Ishikawa (cell line): ENCODE results near the gene RNF141.

Experiments used
- CEBPB ChIP-seq: IDR thresholded peaks from 2 replicates; pipeline ENCODE4 v1.6.1; 2012
- CREB1 ChIP-seq: IDR thresholded peaks from 2 replicates; pipeline ENCODE4 v1.6.1; 2012; ENCODE audit warnings: low read depth
- EGR1 ChIP-seq: IDR thresholded peaks from 2 replicates; pipeline ENCODE4 v1.6.1; 2012
- EP300 ChIP-seq: IDR thresholded peaks from 2 replicates; pipeline ENCODE4 v1.6.1; 2012; ENCODE audit warnings: borderline replicate concordance
- FOXM1 ChIP-seq: IDR thresholded peaks from 2 replicates; pipeline ENCODE4 v1.6.1; 2012; ENCODE audit warnings: low read depth, borderline replicate concordance
- NFIC ChIP-seq: IDR thresholded peaks from 2 replicates; pipeline ENCODE4 v1.6.1; 2012
- RAD21 ChIP-seq: IDR thresholded peaks from 2 replicates; pipeline ENCODE4 v1.6.1; 2012; ENCODE audit warnings: low read depth
- TAF1 ChIP-seq: IDR thresholded peaks from 2 replicates; pipeline ENCODE4 v1.6.1; 2012; ENCODE audit warnings: low read depth, mild to moderate bottlenecking
- TCF12 ChIP-seq: IDR thresholded peaks from 2 replicates; pipeline ENCODE4 v1.6.1; 2012; ENCODE audit warnings: low read depth
- TEAD4 ChIP-seq: IDR thresholded peaks from 2 replicates; pipeline ENCODE4 v1.6.1; 2012
- YY1 ChIP-seq: IDR thresholded peaks from 2 replicates; pipeline ENCODE4 v1.6.1; 2012; ENCODE audit warnings: low read depth
- ZBTB7A ChIP-seq: IDR thresholded peaks from 2 replicates; pipeline ENCODE4 v1.6.1; 2012; ENCODE audit warnings: low read depth
- TF ChIP-seq, protein P1 (sequence below): IDR thresholded peaks from 2 replicates; pipeline ENCODE4 v1.6.1; 2012
- TF ChIP-seq, protein P2 (sequence below): IDR thresholded peaks from 2 replicates; pipeline ENCODE4 v1.6.1; 2012
- TF ChIP-seq, protein P3 (sequence below): IDR thresholded peaks from 2 replicates; pipeline ENCODE4 v1.6.1; 2012; ENCODE audit warnings: low read depth, mild to moderate bottlenecking

Gene RNF141

GRCh38 chr11:10540915-10541560 lies at the start of gene RNF141:
Gene RNF141 (minus strand): TSS chr11:10541187. CDS start chr11:10534158, 7,029 bp downstream.
- TF ChIP-seq FOXM1 (no peak), EGR1 (0 out of 2 replicates have a peak, but pooled peaks have one; percentile 29), TAF1 (peak; percentile 76; the same call in 1 of the 2 replicates), YY1 (no peak), TCF12 (peak; percentile 46; the same call in 1 of the 2 replicates), RAD21 (peak; percentile 31; the same call in 1 of the 2 replicates), CREB1 (peak; percentile 92)
- TF ChIP-seq, protein P1, sequence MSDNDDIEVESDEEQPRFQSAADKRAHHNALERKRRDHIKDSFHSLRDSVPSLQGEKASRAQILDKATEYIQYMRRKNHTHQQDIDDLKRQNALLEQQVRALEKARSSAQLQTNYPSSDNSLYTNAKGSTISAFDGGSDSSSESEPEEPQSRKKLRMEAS = peak; percentile 57; the same call in 1 of the 2 replicates
- TF ChIP-seq, protein P2, sequence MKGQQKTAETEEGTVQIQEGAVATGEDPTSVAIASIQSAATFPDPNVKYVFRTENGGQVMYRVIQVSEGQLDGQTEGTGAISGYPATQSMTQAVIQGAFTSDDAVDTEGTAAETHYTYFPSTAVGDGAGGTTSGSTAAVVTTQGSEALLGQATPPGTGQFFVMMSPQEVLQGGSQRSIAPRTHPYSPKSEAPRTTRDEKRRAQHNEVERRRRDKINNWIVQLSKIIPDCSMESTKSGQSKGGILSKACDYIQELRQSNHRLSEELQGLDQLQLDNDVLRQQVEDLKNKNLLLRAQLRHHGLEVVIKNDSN = no peak

DNA sequence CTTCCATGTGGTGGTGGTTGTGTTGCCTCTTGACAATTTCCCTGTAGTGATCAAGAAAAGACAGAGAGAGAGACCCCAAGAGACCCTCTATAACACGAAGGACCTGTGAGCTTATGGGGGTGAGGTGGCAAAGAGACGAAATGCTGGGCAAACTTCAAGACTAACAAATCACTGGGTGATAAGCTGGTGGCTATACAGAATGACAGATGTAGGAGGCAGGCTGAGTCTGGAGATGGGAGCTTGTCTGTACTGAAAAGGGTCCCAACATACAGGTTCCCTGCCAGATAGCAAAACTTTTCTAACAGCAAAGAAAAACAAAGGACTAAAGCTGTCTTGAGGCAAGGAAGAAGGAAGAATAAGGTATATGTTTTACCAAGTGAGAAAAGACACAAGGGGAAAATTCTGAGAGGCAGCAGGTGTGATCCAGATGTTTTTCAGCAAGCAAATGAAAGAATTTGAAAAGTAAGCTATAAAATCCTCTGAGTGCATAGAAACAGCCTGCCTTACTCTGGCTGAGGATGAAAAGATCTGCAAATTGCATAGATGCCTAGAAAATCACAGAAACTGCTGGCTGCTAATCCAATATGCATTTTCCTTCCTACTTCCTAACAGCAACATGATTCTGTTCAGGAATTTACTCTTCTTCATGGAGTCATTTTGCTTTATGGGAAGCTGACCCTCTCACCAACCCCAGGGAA lies 49.4 kb upstream of the RNF141 start:
- no peak for TF ChIP-seq TEAD4
- TF ChIP-seq YY1 = no peak
- TF ChIP-seq, protein P1 = no peak
- TF ChIP-seq ZBTB7A = no peak
- no peak for TF ChIP-seq TAF1
- no peak for TF ChIP-seq RAD21
- no peak for TF ChIP-seq CEBPB
- TF ChIP-seq, protein P2 = no peak
- TF ChIP-seq NFIC = no peak
- TF ChIP-seq EP300 = no peak

DNA sequence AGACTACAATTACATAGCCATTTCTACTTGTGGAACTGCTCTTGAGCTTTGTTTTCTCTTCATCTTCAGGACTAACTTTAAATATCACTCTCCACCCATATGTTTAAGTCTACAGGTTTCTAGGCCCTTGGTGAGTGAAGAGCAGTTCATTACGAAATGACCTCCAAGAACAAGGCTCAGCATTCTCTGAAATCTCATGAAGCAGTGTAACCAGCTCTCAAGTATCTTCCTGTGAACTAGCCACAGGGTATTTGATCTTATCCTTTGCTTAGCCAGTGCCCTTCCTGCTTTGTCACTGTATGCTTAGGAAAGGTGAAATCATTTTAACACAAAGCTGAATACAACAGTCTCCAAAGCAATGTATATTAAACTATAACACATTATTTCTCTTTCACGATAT lies 47.9 kb upstream of the RNF141 start:
- TF ChIP-seq TAF1 (no peak), ZBTB7A (no peak), RAD21 (no peak), EP300 (no peak), YY1 (no peak), TEAD4 (no peak), FOXM1 (no peak), NFIC (no peak), EGR1 (no peak), CREB1 (no peak), CEBPB (no peak), TCF12 (no peak)
- TF ChIP-seq, protein P2 = no peak
- TF ChIP-seq, protein P3, sequence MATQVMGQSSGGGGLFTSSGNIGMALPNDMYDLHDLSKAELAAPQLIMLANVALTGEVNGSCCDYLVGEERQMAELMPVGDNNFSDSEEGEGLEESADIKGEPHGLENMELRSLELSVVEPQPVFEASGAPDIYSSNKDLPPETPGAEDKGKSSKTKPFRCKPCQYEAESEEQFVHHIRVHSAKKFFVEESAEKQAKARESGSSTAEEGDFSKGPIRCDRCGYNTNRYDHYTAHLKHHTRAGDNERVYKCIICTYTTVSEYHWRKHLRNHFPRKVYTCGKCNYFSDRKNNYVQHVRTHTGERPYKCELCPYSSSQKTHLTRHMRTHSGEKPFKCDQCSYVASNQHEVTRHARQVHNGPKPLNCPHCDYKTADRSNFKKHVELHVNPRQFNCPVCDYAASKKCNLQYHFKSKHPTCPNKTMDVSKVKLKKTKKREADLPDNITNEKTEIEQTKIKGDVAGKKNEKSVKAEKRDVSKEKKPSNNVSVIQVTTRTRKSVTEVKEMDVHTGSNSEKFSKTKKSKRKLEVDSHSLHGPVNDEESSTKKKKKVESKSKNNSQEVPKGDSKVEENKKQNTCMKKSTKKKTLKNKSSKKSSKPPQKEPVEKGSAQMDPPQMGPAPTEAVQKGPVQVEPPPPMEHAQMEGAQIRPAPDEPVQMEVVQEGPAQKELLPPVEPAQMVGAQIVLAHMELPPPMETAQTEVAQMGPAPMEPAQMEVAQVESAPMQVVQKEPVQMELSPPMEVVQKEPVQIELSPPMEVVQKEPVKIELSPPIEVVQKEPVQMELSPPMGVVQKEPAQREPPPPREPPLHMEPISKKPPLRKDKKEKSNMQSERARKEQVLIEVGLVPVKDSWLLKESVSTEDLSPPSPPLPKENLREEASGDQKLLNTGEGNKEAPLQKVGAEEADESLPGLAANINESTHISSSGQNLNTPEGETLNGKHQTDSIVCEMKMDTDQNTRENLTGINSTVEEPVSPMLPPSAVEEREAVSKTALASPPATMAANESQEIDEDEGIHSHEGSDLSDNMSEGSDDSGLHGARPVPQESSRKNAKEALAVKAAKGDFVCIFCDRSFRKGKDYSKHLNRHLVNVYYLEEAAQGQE = no peak
- TF ChIP-seq, protein P1 = no peak

- TF ChIP-seq EP300 = no peak
- TF ChIP-seq TAF1 = no peak
- TF ChIP-seq EGR1 = no peak
- TF ChIP-seq RAD21 = no peak
- no peak for TF ChIP-seq TCF12
- TF ChIP-seq, protein P3 = no peak
- TF ChIP-seq, protein P2 = no peak
- TF ChIP-seq ZBTB7A = no peak
Observed at GRCh38 chr11:10587995-10588394, 47.0 kb upstream of the RNF141 start.
